ENCODE data around the gene TAGLN3. TPM values are rescaled to one million over a fixed set of nuclear protein-coding genes. Genes with fewer than 3 reads are reported as not detected.

Gene TAGLN3
- total RNA-seq, 8 experiments from 2014 or later = 0.67 to 422 (median 194) TPM; not detected in 2

DNA sequence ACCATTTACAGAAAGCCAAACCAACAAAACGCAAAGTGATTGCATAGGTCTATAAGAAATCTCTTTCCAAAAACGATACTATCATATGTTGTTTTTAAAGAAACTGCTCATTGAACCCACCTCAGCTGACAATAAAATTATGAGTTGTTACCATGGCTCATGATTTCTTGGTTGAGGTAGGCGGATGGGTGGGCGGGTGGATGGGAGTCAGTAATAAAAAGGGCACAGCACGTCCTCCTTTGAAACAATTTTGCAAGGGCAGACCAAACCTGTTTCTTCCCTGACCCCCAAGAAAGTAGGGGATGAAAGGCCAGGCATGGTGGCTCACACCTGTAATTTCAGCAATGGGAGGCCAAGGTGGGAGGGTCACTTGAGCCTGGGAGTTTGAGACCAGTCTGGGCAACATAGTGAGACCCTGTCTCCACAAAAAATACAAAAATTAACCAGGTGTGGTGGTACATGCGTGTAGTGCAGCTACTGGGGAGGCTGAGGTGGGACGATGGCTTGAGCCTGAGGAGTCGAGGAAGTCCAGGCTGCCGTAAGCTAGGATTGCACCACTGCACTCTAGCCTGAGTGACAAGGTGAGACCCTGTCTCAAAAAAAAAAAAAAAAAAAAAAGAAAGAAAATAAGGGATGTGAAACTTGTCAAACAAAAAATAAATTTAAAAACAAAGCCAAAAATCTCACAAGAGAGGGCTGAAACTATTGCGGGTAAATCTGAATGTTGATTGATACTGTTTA lies 17.8 kb upstream of the TAGLN3 start:
- H3K4me3 ChIP-seq = peak overlapping the region in 2 of 5 donors; percentile 3 to 8

DNA sequence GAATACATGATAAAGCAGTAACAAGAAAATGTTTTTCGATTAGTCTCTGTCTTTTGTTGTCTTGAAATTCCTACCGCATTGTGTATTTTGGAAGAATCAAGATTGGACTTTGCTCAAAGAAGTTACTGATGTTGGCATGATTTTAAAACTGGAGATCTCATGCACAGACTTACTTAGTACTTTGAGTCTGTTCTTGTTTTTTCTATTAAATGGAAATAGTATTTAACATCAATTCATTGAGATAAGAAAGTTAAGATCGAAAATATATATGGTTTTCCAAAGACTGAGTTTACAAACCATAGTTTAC lies 17.3 kb upstream of the TAGLN3 start:
- Histone ChIP-seq H3K27ac (no peak overlapping the region), H3K4me3 (peak overlapping the region in 1 of 5 donors; percentile 8), H3K4me1 (replicated peaks in 1 of 2) (peaks cover 8 to 28% of the 10 kb centered on the region in 2 donors)
- no peak for ATAC-seq (replicated peaks in 6 of 8)
- in situ Hi-C loops (cut with MboI; ENCODE audit: low pct_unique_long_range_greater_than_20kb in 2 of 9, low sequenced_read_pairs in 9 of 9, unreplicated experiment in 9 of 9) = no loop called here
- 35 to 68% (median 54%) methylated on average over 2 to 3 of the region's 3 CpGs for WGBS, 10 experiments

More for the DNA sequence above, 17.8 kb upstream of the TAGLN3 start:
- no peak for ATAC-seq (replicated peaks in 6 of 8)
- no peak overlapping the region for H3K27ac ChIP-seq
- peaks cover 8 to 28% of the 10 kb centered on the region in 2 donors for H3K4me1 ChIP-seq (replicated peaks in 1 of 2)
- in situ Hi-C loops (cut with MboI; ENCODE audit: low pct_unique_long_range_greater_than_20kb in 2 of 9, low sequenced_read_pairs in 9 of 9, unreplicated experiment in 9 of 9) = no loop called here
- 78 to 100% (median 86%) methylated on average over 2 to 10 of the region's 10 CpGs for WGBS, 10 experiments

DNA sequence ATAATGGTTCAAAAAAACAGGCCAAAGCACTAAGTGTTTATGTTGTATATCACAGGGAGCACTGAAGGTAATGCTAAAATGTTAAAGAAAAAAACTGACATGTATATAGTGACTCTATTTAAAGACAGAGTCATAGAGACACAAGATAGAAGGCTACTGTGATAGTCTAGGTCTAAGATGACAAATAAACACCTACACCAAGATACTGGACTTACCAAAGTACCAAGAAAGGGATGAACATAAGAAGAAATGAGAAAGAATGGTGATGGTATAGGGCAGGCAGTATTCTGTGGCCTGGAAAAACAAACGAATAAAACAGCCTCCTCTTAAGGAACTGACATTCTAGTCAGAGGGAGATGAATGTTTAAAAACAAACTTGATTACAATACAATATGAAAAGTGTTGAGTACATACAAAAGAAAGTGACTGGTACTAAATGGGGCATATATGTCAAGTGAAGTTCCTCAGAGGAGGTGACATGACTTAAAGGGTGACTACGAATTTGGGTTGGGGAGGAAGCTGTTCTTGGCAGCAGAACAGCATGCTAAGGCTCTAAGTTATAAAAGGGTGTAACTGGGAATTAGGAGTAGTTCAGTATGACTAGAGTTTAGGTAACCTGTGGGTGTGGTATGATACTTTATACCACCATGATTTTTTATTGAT lies 14.0 kb upstream of the TAGLN3 start:
- H3K27ac ChIP-seq = no peak overlapping the region
- ATAC-seq (replicated peaks in 6 of 8) = no peak
- in situ Hi-C loops (cut with MboI; ENCODE audit: low pct_unique_long_range_greater_than_20kb in 2 of 9, low sequenced_read_pairs in 9 of 9, unreplicated experiment in 9 of 9) = no loop called here
- WGBS, 10 experiments = 17 to 100% (median 73%) methylated on average over 1 to 2 of the region's 2 CpGs; no CpG with 5 or more reads in 1 of the 10 experiments
- peaks cover 8 to 24% of the 10 kb centered on the region in 2 donors for H3K4me1 ChIP-seq (replicated peaks in 1 of 2)
- no peak overlapping the region for H3K4me3 ChIP-seq

DNA sequence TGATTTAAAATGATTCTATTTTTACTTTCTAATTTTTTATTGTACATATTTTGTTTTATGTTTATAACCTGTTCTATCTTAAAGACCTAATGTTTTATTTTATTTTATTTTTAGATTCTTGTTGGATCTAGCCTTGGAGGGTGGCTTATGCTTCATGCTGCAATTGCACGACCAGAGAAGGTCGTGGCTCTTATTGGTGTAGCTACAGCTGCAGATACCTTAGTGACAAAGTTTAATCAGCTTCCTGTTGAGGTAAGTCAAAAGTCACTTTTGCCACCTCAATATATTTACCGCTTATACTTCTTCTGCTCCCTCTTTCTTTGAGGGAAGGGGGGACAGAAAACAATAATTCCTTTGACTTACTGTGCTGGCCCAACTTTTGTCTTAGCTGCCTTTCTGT lies 11.9 kb upstream of the TAGLN3 start:
- peaks cover 3 to 7% of the 10 kb centered on the region in 2 donors for H3K4me1 ChIP-seq (replicated peaks in 1 of 2)
- H3K27ac ChIP-seq = no peak overlapping the region
- 53 to 100% (median 91%) methylated on average over 1 to 3 of the region's 3 CpGs for WGBS, 10 experiments
- ATAC-seq (replicated peaks in 6 of 8) = no peak
- in situ Hi-C loops (cut with MboI; ENCODE audit: low pct_unique_long_range_greater_than_20kb in 2 of 9, low sequenced_read_pairs in 9 of 9, unreplicated experiment in 9 of 9) = no loop called here
- no peak overlapping the region for H3K4me3 ChIP-seq

DNA sequence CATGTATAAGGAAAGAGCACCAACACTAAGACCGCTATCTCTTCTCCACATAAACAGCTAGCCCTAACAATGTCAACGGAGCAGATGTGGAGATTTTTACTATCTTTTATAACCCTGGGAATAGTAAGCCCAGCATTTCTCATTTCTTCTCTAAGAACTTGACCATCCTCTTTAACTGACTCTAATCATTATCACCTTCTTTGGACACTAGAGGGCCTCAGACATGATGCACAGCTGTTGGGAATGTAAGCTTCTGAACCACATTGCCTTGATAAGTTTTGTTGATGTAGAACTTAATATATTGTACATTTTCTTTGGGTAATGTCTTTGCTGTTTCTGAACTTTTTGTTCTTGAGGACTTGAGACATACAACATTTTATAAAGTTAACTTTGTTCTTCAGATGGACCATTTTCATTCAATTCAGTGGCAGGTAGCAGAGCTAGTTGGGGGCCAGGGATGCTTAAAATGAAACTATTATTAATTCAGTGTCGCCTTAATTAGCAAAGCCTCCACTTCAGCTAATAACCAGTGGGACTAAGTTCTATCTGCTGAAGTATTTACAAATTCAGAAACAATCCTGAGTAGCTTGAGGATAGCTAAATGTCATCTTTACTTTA lies 9.6 kb upstream of the TAGLN3 start:
- no peak overlapping the region for H3K4me3 ChIP-seq
- H3K27ac ChIP-seq = no peak overlapping the region
- whole genome bisulfite sequencing, 10 experiments = 0 to 75% (median 37%) methylated on average over 1 to 3 of the region's 3 CpGs
- in situ Hi-C loops (cut with MboI; ENCODE audit: low pct_unique_long_range_greater_than_20kb in 2 of 9, low sequenced_read_pairs in 9 of 9, unreplicated experiment in 9 of 9) = no loop called here
- ATAC-seq (replicated peaks in 6 of 8) = peak; percentile 65 to 92 (median 81)
- peaks cover 3 to 17% of the 10 kb centered on the region in 2 donors for H3K4me1 ChIP-seq (replicated peaks in 1 of 2)

DNA sequence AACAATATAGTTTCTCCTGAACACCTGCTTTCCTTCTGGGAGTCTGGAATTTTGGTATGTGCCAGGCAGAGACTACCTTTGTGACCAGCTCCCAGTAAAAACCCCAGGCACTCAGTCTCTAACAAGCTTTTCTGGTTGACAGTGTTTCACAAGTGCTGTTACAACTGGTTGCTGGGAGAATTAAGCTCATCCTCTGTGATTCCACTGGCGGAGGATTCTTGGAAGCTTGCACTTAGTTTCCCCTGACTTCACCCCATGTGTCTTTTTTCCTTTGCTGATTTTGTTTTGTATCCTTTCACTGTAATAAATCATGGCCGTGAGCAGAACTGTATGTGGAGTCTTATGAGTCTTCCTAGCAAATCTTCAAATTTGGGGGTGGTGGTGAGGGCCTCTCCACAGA lies 5.7 kb upstream of the TAGLN3 start:
- in situ Hi-C loops (cut with MboI; ENCODE audit: low pct_unique_long_range_greater_than_20kb in 2 of 9, low sequenced_read_pairs in 9 of 9, unreplicated experiment in 9 of 9) = no loop called here
- WGBS, 10 experiments = 20 to 71% (median 70%) methylated on average over 1 to 2 of the region's 2 CpGs; no CpG with 5 or more reads in 7 of the 10 experiments
- no peak overlapping the region for H3K27ac ChIP-seq
- peaks cover 3 to 20% of the 10 kb centered on the region in 2 donors for H3K4me1 ChIP-seq (replicated peaks in 1 of 2)
- ATAC-seq (replicated peaks in 6 of 8) = peak in 3 of 8 experiments; percentile 20 to 86 (median 31)
- H3K4me3 ChIP-seq = no peak overlapping the region

DNA sequence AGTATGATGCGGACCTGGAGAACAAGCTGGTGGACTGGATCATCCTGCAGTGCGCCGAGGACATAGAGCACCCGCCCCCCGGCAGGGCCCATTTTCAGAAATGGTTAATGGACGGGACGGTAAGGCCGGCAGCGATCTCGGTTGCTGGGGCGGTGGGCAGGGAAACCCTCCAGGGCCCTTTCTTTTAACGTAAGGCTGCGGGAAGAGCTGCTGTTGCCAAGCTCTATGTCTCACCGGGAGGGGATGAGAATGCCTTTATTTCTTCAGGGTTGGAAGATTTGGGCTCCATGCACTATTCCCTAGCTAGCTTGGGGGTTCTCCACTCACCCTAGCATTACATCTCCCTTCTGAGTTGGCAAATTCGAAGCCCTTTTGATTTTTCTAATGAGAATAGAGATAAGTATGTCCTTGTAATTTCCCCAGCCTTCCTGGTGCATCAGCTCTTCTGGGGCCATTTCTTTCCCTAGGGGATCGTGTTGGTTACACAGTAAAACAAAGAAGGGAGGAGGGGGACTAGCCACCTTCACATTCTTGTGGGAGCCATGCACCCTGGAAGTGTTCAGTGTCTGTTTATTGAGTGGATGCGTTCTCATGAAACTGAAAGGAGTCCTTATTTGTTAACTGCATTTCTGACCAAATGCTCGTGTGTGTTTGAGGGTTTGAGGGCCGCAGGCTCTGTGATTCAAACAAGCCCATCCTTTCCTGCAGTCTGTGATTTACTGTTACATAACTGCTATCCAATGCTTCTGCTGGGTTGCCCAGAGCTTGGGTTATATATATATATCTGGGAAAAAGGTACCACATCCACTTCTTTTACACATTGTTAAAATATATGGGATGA lies 982 bp downstream of the TAGLN3 start:
- ATAC-seq (replicated peaks in 6 of 8) = peak in 3 of 8 experiments; percentile 16 to 29 (median 24)
- in situ Hi-C loops (cut with MboI; ENCODE audit: low pct_unique_long_range_greater_than_20kb in 2 of 9, low sequenced_read_pairs in 9 of 9, unreplicated experiment in 9 of 9) = no loop called here
- H3K27ac ChIP-seq = peak overlapping the region; percentile 93 to 95
- H3K4me1 ChIP-seq (replicated peaks in 1 of 2) = peaks cover 38 to 40% of the 10 kb centered on the region in 2 donors
- peak overlapping the region; percentile 50 to 73 (median 59) for H3K4me3 ChIP-seq
- WGBS, 10 experiments = 0 to 89% (median 1%) methylated on average over 1 to 16 of the region's 19 CpGs; no CpG with 5 or more reads in 1 of the 10 experiments

DNA sequence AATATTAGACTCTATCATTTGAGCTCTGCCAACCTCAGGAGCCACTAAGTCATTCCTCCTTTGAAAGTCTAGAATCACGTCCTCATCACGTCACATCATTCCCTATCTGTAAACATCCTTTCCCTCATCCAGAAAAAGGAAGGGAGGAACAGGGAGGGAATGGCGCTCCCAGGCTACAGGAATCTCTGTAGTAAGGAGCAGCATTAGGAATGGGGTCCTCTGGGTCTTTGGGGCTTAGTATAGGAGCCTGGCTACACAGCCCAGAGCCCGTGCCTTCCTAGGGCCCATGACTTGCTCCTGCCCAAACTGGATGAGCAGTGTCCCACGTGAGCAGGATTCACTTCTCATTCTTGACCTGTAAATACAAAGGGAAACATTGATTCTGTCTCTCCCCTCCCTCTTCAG lies 1.6 kb downstream of the TAGLN3 start:
- H3K4me3 ChIP-seq = peak overlapping the region; percentile 50 to 73 (median 59)
- peak overlapping the region; percentile 93 to 95 for H3K27ac ChIP-seq
- peak in 5 of 8 experiments; percentile 7 to 37 (median 25) for ATAC-seq (replicated peaks in 6 of 8)
- in situ Hi-C loops (cut with MboI; ENCODE audit: low pct_unique_long_range_greater_than_20kb in 2 of 9, low sequenced_read_pairs in 9 of 9, unreplicated experiment in 9 of 9) = no loop called here
- H3K4me1 ChIP-seq (replicated peaks in 1 of 2) = peaks cover 40 to 44% of the 10 kb centered on the region in 2 donors
- WGBS, 10 experiments = 0 to 96% (median 33%) methylated on average over 1 to 4 of the region's 5 CpGs; no CpG with 5 or more reads in 3 of the 10 experiments

DNA sequence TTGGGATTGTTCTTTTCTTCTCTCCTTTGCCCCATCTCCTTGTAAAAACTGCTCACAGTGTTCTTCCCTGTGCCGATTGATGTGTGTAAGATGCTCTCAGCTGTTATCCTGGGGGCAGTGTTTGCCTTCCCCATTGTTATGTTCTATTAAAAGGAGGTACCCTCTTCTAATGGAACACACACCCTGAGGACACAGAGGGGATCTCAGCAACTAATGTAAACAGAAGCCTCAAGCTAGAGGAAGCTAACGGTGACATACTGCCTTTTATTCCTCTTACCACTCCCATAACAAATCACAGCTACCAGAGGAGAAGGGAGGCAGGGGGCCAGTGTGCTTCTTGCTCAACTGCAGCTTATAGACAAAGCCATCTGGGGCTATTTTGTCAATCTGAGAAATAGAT lies 2.2 kb downstream of the TAGLN3 start:
- peak in 5 of 8 experiments; percentile 8 to 38 (median 33) for ATAC-seq (replicated peaks in 6 of 8)
- Histone ChIP-seq H3K27ac (peak overlapping the region; percentile 93 to 95), H3K4me1 (replicated peaks in 1 of 2) (peaks cover 40 to 44% of the 10 kb centered on the region in 2 donors), H3K4me3 (peak overlapping the region; percentile 50 to 73 (median 59))
- 0 to 20% (median 0%) methylated on average over 1 to 2 of the region's 2 CpGs; no CpG with 5 or more reads in 6 of the 10 experiments for WGBS, 10 experiments
- in situ Hi-C loops (cut with MboI; ENCODE audit: low pct_unique_long_range_greater_than_20kb in 2 of 9, low sequenced_read_pairs in 9 of 9, unreplicated experiment in 9 of 9) = no loop called here

DNA sequence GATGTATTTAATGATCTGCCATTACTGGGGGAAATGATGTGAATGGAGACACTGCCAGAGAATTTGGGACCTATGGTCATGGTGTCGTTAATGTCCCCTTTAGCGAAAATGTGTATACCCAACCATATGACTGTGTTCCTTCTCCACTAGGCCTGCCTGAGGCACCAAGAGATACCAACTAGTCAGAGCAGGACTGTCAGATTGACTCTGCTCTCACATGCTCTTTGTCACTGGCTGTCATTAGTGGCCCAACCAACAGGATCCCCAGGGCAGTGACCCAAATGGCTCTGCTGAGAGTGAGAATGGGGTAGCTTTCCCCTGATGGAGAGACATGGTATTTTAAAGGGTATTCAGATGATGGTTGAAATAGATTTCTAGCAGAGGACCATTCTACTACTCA lies 2.8 kb downstream of the TAGLN3 start:
- Histone ChIP-seq H3K27ac (peak overlapping the region; percentile 93 to 95), H3K4me1 (replicated peaks in 1 of 2) (peaks cover 40 to 44% of the 10 kb centered on the region in 2 donors), H3K4me3 (peak overlapping the region; percentile 50 to 73 (median 59))
- WGBS, 10 experiments = 88 to 100% methylated on average over 1 of the region's 2 CpGs; no CpG with 5 or more reads in 8 of the 10 experiments
- in situ Hi-C loops (cut with MboI; ENCODE audit: low pct_unique_long_range_greater_than_20kb in 2 of 9, low sequenced_read_pairs in 9 of 9, unreplicated experiment in 9 of 9) = no loop called here
- ATAC-seq (replicated peaks in 6 of 8) = peak in 4 of 8 experiments; percentile 13 to 24 (median 22)

DNA sequence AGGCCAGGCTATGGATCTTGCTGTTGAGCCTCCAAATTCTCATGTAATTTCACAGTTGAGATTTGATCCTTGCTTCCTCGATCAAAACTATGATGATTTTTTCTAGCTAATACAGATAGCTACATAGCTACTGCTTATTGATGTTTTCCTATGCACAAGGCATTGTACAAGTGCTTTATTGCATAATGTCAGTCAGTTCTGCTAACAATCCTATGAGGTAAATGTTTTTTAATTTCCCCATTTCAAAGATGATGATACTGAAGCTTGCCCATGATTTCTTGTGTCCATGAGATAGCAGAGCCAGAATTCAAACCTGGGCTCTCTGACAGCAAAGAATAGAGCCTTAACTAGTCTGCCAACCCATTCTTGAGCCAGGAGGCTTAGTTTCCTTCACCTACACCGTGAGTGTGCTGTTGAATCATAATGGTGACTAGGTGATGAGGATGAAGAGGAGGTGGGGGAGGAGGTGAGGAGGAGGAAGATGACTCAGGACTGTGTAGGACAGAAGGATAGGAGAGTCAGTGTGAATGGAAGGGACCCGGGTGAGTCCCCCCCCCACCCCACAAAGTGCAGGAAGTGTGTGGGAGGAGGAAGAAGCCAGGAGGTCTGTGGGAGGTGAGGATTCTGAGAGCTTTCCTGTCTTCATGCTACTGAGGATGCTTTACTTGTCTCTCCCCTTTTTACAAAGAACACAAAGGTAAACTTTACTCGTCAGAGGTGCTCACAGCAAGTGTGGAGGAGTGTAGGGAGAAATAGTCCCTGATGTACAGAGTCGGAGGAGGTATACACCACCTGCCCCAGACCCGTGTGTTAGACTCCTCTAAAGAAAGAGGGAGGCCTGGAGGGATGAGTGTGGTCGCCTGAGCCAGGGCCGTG lies 3.6 kb downstream of the TAGLN3 start:
- H3K27ac ChIP-seq = no peak overlapping the region
- no peak for ATAC-seq (replicated peaks in 6 of 8)
- in situ Hi-C loops (cut with MboI; ENCODE audit: low pct_unique_long_range_greater_than_20kb in 2 of 9, low sequenced_read_pairs in 9 of 9, unreplicated experiment in 9 of 9) = no loop called here
- 42 to 100% (median 68%) methylated on average over 1 to 5 of the region's 8 CpGs; no CpG with 5 or more reads in 2 of the 10 experiments for WGBS, 10 experiments
- H3K4me3 ChIP-seq = peak overlapping the region in 2 of 5 donors; percentile 59 to 68
- H3K4me1 ChIP-seq (replicated peaks in 1 of 2) = peaks cover 40 to 44% of the 10 kb centered on the region in 2 donors
